Ishikawa (cell line): Measurements from ENCODE around the gene RYR1.

Experiments
- CEBPB ChIP-seq: IDR thresholded peaks from 2 replicates; pipeline ENCODE4 v1.6.1; 2012
- CREB1 ChIP-seq: IDR thresholded peaks from 2 replicates; pipeline ENCODE4 v1.6.1; 2012; ENCODE audit warnings: low read depth
- EGR1 ChIP-seq: IDR thresholded peaks from 2 replicates; pipeline ENCODE4 v1.6.1; 2012
- EP300 ChIP-seq: IDR thresholded peaks from 2 replicates; pipeline ENCODE4 v1.6.1; 2012; ENCODE audit warnings: borderline replicate concordance
- FOXM1 ChIP-seq: IDR thresholded peaks from 2 replicates; pipeline ENCODE4 v1.6.1; 2012; ENCODE audit warnings: low read depth, borderline replicate concordance
- NFIC ChIP-seq: IDR thresholded peaks from 2 replicates; pipeline ENCODE4 v1.6.1; 2012
- RAD21 ChIP-seq: IDR thresholded peaks from 2 replicates; pipeline ENCODE4 v1.6.1; 2012; ENCODE audit warnings: low read depth
- TAF1 ChIP-seq: IDR thresholded peaks from 2 replicates; pipeline ENCODE4 v1.6.1; 2012; ENCODE audit warnings: low read depth, mild to moderate bottlenecking
- TCF12 ChIP-seq: IDR thresholded peaks from 2 replicates; pipeline ENCODE4 v1.6.1; 2012; ENCODE audit warnings: low read depth
- TEAD4 ChIP-seq: IDR thresholded peaks from 2 replicates; pipeline ENCODE4 v1.6.1; 2012
- YY1 ChIP-seq: IDR thresholded peaks from 2 replicates; pipeline ENCODE4 v1.6.1; 2012; ENCODE audit warnings: low read depth
- ZBTB7A ChIP-seq: IDR thresholded peaks from 2 replicates; pipeline ENCODE4 v1.6.1; 2012; ENCODE audit warnings: low read depth
- TF ChIP-seq, protein P1 (sequence below): IDR thresholded peaks from 2 replicates; pipeline ENCODE4 v1.6.1; 2012
- TF ChIP-seq, protein P2 (sequence below): IDR thresholded peaks from 2 replicates; pipeline ENCODE4 v1.6.1; 2012
- TF ChIP-seq, protein P3 (sequence below): IDR thresholded peaks from 2 replicates; pipeline ENCODE4 v1.6.1; 2012; ENCODE audit warnings: low read depth, mild to moderate bottlenecking

RYR1 gene

DNA sequence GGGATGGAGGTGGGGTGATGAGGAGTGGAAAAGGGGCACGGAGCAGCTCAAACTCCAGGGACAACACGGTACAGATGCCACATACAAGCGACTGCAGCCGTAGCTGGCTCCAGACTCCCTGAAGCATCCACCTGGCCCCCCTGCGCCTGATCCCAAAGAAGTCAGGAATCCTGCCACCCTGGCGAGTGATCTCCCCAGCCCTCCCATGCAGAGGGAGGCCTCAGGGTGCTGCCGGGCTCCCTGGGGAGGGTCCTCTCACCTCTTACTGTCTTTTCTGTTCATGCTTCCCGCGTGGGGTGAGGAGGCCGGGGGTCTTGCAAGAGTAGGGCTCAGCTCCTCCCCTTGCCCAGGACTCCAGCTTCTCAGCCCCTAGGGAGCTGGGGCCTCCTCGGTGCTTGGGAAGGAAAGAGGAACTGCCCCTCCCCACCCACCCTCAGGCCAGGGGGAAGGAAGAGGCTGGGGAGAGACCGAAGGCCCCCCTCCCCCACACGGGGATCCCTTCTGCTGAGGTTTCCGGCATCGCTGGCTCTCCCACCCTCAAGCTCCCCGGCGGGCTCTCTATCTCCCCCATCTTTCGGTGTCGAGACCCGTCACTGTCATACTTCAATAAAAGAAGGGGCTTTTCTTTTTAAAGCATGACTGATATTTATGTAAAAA, 7.6 kb upstream of the RYR1 start, which contains the start of gene RASGRP4:
TSS of gene RASGRP4 (minus strand) at position 410 of the 657 bp plus-strand sequence. CDS start at position 282, 128 bp downstream.
- TF ChIP-seq EP300: no peak
- TF ChIP-seq EGR1: no peak
- TF ChIP-seq TEAD4: no peak
- no peak for TF ChIP-seq YY1
- TF ChIP-seq CEBPB: no peak
- TF ChIP-seq CREB1: no peak
- TF ChIP-seq TAF1: no peak
- TF ChIP-seq, protein P1, sequence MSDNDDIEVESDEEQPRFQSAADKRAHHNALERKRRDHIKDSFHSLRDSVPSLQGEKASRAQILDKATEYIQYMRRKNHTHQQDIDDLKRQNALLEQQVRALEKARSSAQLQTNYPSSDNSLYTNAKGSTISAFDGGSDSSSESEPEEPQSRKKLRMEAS: no peak
- TF ChIP-seq FOXM1: no peak
- TF ChIP-seq, protein P2, sequence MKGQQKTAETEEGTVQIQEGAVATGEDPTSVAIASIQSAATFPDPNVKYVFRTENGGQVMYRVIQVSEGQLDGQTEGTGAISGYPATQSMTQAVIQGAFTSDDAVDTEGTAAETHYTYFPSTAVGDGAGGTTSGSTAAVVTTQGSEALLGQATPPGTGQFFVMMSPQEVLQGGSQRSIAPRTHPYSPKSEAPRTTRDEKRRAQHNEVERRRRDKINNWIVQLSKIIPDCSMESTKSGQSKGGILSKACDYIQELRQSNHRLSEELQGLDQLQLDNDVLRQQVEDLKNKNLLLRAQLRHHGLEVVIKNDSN: no peak
- TF ChIP-seq NFIC: no peak
- no peak for TF ChIP-seq TCF12
- no peak for TF ChIP-seq ZBTB7A
- no peak for TF ChIP-seq RAD21
- TF ChIP-seq, protein P3, sequence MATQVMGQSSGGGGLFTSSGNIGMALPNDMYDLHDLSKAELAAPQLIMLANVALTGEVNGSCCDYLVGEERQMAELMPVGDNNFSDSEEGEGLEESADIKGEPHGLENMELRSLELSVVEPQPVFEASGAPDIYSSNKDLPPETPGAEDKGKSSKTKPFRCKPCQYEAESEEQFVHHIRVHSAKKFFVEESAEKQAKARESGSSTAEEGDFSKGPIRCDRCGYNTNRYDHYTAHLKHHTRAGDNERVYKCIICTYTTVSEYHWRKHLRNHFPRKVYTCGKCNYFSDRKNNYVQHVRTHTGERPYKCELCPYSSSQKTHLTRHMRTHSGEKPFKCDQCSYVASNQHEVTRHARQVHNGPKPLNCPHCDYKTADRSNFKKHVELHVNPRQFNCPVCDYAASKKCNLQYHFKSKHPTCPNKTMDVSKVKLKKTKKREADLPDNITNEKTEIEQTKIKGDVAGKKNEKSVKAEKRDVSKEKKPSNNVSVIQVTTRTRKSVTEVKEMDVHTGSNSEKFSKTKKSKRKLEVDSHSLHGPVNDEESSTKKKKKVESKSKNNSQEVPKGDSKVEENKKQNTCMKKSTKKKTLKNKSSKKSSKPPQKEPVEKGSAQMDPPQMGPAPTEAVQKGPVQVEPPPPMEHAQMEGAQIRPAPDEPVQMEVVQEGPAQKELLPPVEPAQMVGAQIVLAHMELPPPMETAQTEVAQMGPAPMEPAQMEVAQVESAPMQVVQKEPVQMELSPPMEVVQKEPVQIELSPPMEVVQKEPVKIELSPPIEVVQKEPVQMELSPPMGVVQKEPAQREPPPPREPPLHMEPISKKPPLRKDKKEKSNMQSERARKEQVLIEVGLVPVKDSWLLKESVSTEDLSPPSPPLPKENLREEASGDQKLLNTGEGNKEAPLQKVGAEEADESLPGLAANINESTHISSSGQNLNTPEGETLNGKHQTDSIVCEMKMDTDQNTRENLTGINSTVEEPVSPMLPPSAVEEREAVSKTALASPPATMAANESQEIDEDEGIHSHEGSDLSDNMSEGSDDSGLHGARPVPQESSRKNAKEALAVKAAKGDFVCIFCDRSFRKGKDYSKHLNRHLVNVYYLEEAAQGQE: no peak

DNA sequence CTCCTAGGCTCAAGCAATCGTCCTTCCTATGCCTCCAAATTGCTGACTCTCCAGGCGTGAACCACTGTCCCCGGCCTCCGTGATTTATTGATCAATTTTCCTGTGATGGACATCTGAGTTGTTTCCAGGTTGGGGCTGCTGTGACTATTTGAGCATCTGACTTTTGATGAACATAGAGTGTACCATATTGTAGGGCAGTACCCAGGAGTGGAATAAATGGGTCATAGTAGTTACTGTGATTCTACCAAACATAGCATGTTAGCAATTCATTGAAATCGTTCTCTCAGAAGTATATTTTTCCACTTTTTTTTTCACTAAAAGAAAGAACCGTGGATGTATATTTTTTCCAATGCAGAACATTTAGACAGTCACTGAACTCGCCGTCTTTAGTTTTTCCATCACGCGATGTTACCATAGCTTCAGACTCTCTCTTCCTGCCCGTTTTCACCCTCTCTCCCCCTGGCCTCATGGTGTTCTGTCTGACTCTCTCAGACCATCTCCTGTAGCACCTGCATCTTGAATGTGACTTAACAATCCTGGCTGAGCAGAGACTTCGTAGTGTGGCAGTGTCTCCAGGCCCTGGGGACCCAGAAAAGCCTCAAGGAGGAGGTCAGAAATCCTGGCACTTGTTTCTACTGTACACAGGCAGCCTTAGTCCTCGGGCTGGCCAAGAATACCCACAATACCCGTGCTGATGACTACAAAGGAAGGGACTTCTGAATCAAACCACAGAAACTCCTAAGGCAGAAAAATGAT, 4.3 kb upstream of the RYR1 start:
- TF ChIP-seq CEBPB (no peak), EGR1 (no peak), RAD21 (no peak), EP300 (no peak)
- TF ChIP-seq, protein P2: no peak
- TF ChIP-seq, protein P1: no peak

- no peak for TF ChIP-seq TAF1
- TF ChIP-seq TCF12: no peak
- TF ChIP-seq, protein P2: no peak
- TF ChIP-seq CEBPB: no peak
- no peak for TF ChIP-seq EP300
- no peak for TF ChIP-seq TEAD4
- TF ChIP-seq FOXM1: no peak
- TF ChIP-seq CREB1: no peak
- TF ChIP-seq, protein P3: no peak
- TF ChIP-seq, protein P1: no peak
- no peak for TF ChIP-seq RAD21
- no peak for TF ChIP-seq EGR1
- TF ChIP-seq NFIC: no peak
- no peak for TF ChIP-seq YY1
- TF ChIP-seq ZBTB7A: no peak
These were observed 3.7 kb upstream of the RYR1 start for GRCh38 chr19:38429811-38430156.

- TF ChIP-seq, protein P3: no peak
- TF ChIP-seq, protein P2: no peak
- TF ChIP-seq CREB1 (no peak), EP300 (no peak)
These were observed 2.6 kb upstream of the RYR1 start for GRCh38 chr19:38430931-38431330.
